Ramos (cell line): ENCODE data around the gene B4GALT3.

Source experiments
- in situ Hi-C: fragments of 300-500 bp; cut with MboI; formaldehyde crosslinking; loops from one replicate; pipeline ENCODE4 v1.14.3; 2022; ENCODE audit warnings: low sequenced_read_pairs; ENCODE audit not compliant: unreplicated experiment

Gene B4GALT3

DNA sequence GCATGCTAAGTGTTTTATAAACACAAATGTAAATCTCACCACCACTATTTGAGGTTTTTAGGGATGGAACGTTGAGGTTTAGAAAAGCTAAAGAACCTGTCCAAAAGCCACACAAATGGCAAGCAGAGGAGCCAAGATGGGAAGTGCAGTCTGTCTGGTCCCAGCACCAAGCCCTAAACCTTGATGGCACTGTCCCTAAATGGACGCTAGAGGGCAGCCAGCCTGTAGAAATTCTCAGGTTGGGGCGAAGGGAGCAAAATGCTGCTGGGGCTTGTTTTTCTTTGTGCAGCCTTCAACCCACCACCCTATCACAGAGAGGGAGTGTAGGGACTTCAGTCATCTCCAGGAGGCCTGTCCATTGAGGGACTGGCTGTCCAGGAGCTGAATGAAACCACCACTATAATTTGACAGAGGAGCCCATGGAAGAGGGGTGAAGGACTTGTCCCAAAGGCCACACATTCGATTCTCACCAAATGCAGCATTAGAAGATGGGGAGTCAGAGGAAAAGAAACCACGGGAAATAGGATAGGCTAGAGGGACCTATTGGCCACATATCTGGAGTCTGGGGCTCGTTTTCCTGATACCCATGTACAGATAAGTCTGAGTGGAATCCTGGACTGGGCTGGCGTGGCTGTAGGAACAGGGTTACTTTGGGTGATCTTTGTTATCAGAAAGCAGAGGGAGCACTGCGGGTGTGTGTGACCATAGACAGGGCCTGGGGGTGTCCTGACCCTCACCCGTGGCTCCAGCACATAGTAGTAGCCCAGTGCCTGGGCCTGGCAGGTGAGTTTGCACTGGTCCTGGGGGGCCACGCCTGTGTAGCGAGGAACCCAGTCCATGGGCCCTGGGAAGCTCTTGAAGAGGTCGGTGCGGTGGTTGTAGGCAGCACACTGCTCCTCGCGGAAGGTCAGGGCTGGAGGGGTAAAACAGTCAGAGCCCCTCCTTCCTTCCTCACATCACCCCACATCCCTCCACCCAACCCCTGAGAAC lies 15.5 kb upstream of the B4GALT3 start:
- in situ Hi-C loops, result no loop called here

DNA sequence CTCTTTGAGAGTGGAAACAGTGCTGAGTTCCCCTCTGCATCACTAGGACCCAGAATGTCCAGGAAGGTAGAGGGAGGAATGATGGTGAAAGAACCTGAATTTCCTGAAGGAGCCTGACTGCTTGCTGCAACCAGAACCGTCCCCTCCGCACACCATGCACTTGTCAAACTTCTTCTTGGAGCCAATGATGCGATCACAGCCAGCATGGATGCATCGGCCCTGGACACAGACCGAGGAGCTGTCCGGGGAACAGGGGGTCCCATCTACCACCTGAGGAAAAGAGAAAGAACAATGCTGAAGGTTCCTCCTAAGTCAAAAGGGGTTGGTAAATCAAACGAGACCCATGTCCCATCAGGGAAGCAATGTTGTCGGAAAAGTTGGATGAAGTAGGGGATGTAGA lies 14.7 kb upstream of the B4GALT3 start:
- in situ Hi-C loops, result no loop called here

- in situ Hi-C loops, result no loop called here
These were observed 13.7 kb upstream of the B4GALT3 start for GRCh38 chr1:161190962-161191521.

- in situ Hi-C loops, result no loop called here
These were observed 11.7 kb upstream of the B4GALT3 start for GRCh38 chr1:161189036-161189435.

DNA sequence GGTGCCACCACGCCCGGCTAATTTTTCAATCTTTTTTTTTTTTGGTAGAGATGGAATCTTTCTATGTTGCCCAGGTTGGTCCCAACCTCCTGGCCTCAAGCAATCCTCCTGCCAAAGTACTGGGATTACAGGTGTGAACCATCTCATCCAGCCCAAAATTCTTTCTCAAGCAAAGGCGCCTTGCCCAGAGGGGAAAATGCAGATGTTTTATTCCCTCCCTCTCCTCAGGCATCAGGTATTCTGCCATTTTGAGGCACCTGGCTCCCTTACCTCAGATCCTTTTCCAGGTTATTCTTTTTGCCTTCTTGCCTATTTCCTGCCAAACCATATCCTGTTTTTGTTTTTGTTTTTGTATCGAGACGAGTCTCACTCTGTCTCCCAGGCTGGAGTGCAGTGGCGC lies 11.1 kb upstream of the B4GALT3 start:
- in situ Hi-C loops, result no loop called here

DNA sequence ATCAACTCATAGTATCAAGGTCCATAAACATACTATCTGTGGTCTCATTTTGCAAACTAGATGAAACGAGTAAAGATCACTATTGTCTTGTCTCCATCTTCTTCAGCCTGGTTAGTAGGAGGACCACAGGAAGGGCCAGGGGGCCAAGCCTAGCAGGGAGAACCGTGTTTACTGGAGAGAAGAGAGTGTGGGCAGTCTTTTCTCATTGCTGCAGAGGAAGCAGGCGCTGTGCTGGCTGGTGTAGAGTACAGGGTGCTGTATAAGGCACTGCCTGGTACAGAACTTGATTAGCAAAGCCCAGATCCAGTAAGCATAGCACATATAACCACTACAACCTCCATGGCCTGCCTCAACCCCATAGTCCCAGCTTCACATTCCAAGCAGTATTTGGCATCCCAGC lies 10.0 kb upstream of the B4GALT3 start:
- in situ Hi-C loops, result no loop called here

DNA sequence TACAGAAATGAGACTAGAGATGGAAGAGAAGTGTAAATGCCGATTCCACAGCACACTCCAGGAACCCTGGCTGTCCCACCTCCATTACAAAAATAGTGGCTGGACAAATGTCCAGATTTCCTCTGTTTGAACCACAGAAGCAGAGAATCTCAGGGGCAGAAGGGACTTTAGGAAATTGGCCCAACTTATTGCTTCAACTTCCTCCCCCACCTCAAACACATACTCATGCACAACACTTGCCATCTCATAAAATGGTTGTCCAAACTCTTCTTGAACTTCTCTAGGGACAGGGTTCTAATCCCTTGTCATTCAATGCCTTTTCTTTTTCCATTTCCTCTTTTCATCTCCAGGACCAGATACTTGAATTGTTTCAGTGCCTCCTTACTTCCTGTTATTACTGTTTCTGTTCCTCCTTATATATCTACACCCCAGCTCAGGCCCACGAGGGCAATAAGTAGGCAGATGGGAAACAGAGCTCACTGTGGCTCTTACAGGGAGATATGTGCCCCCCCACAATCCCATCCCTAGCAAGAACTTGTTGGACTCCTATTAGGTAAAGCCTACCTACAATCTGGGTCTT lies 8.5 kb upstream of the B4GALT3 start:
- in situ Hi-C loops, result no loop called here

DNA sequence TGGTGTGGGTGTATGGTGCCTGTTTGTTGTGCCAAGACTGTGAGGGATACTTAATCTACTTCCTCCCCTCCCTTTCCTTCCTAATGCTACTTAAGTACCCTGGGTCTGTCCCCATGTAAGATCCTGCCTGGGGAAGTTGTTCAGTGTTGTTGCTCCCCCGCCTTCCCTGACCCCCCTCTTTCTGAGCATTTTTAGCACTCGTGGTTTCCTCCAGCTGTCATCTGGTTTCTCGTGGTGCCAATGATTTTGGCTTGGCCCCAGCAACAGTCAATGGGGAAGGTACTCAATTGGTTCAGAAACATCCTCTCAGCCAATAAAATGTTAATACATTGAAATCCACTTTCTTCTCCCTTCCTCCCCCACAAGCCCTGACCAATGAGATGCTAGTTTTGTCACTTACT lies 8.0 kb upstream of the B4GALT3 start:
- in situ Hi-C loops, result no loop called here

- in situ Hi-C loops, result no loop called here
These were observed 4.9 kb upstream of the B4GALT3 start for GRCh38 chr1:161182214-161182613.

DNA sequence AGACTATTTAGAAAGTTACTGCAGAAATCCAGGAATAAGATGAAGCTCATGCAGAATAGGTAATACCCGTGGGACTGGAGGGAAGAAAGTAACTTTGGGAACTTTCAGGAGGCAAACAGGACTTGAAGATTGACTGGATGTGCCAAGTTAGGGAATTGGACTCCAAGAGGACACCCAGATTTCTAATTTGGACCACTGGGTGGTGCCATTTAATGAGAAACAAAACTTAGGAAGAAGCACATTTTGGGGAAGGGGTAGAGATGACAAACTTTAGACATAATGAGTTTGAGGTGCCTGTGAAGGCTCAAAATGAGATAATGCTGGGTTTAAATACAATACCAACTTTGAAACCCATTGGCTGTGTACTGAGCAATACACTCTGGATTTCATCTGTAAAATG lies 3.3 kb upstream of the B4GALT3 start:
- in situ Hi-C loops, result no loop called here

DNA sequence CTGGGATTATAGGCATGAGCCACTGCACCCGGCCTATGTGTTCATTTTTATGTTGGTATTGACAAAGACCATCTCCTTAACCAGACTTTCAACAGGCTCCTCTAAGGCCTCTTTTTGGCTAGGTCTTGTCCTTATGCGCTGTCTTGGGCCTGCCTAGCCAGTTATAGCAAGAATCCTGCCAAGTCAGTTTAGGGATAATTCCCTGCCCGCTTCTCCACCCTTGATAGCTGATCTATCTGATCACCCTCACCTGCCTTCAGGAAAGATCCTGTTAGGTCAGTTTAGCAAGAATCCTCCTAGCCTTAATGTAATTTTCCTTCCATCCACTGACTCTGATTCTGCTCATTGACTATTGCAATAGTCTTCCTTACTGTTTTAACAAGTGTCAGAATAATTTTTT lies 2.4 kb upstream of the B4GALT3 start:
- in situ Hi-C loops, result no loop called here

GRCh38 chr1:161177936-161178244 lies 583 bp upstream of the B4GALT3 start:
- in situ Hi-C loops, result no loop called here

DNA sequence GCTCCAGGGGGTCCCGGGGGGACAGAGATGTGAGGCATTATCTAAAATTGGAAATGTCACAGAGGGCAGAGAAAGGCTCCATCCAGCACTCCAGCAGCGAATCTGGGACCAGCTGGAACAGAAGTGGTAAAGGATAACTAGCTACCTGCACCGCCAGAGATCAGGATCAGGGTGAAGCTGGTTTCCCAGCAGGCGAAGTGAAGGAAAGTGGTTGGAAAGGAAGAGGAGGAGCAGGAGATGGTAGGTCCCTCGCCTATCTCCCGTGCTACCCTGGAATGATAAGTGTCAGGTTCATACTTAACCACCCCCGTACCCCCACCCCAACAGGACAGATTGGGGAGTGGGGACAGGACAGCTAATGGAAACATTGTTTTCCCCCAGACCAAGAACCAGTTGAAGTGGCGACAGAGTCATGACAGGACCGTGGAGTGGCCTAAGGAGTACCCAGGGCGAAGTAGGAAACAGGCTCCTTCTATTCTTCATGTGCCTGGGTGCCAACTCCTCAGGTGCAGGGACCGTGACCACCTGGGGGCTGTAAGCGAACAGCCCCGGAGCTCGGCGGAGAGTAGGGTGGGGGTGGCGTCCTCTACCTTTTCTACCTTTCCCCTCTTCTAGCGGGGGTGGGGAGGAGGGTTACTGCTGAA lies 717 bp downstream of the B4GALT3 start:
- in situ Hi-C loops, result no loop called here

DNA sequence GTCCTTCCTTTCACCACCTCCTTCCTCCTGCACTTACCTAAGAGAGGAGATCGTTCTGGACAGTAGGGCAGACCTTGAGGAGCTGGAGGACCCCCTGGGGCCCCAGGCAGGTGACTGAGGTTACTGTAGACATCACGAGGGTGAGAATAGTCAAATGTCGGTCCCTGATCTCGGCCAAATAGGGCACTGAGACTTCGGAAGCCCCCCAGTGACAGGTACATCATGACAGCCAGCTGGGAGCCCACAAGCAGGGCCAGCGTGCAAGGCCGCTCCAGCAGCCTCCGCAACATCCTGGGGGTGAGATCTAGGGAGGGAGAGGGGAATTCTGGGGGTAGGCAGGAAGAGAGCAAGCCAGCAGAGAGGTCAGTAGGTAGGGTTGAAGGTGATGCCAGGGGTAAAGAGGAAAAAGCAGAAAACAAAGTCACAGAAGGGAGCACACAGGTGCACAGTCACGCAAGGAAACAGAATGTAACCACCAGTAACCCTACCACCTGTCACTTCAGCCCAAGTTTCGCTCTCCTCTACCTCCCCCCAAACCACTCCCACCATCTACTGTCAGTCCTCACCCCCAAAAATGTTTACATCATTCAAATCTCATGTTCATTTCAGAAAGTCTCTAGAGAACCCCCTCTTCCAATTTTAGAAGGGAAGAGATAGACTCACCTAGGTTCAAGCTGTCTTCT lies 1.4 kb downstream of the B4GALT3 start:
- in situ Hi-C loops, result no loop called here

DNA sequence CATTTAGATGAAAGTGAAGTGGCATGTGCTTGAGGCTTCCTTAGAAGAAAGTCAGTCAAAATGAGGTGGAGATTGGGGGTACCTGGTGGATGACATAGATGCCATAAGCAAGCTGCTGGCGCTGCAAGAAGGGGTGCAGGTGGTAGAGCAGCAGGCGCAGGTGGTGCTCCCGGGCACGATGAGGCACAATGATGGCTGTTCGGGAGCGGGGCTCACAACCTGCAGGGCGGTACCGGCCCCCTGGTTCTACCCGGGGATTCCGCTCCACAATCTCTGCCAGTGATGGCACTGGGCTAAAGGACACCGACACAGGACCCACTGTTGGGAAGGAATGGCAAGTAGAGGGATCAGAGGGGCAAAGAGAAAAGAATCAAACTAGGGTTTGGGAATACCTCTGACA lies 2.4 kb downstream of the B4GALT3 start:
- in situ Hi-C loops, result no loop called here

GRCh38 chr1:161173711-161174110 lies 3.6 kb downstream of the B4GALT3 start:
- in situ Hi-C loops, result no loop called here

GRCh38 chr1:161172776-161173376 lies 4.4 kb downstream of the B4GALT3 start:
- in situ Hi-C loops, result no loop called here

GRCh38 chr1:161172349-161172748 lies 5.0 kb downstream of the B4GALT3 start:
- in situ Hi-C loops, result no loop called here

DNA sequence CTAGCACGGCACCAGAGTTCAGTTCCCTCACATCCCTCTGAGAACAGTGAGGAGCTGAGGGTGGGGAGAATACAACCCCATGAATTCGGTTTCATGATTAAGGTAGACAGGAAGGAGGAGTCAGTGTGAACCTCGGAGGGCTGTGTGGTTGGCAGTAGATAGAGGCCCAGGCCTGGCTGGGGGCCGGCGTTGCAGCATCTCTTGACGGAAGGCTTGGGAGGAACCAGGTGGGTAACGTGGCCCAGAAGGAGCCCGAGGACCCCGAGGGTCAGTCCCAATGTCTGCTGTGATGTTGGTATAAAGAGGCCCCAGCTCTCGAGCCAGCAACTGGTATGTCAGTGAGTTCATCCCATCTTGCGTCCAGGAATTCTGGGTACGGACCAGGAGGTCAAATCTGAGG lies 5.6 kb downstream of the B4GALT3 start:
- in situ Hi-C loops, result no loop called here

DNA sequence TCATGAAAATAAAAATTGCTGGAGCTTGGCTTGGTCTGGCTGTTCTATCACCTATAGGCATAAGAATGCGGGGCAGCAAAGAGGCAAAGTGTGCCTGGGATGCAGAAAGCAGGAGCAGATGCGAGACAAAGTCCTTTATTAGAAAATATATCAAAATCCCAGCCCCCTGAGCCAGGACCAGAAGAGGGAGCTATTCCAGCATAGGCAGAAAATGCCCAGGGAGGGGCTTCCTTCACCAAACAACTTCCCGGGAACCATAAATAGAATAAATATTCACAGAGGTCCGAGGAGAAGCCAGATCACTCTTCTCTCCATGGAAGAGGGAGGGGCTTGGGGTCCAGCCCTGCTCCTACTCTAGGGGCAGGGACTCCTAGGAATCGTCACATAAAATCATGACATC lies 6.1 kb downstream of the B4GALT3 start:
- in situ Hi-C loops, result no loop called here
